ENCODE results near the gene RC3H1.

GRCh38 chr1:174023440-174023839 is 1.3 kb upstream of the RC3H1 start:
- no peak for TF ChIP-seq TAF1 (IDR thresholded peaks at IDR 0.05; ENCODE audit: borderline replicate concordance, low read depth, low read length)
- TF ChIP-seq CTCF (IDR thresholded peaks at IDR 0.05): no peak
- TF ChIP-seq NFIC (IDR thresholded peaks at IDR 0.05; ENCODE audit: borderline replicate concordance): no peak
- TF ChIP-seq POLR2AphosphoS5 (IDR thresholded peaks at IDR 0.05; ENCODE audit: low read depth, low read length): no peak
- no peak for TF ChIP-seq EZH2phosphoT487 (IDR thresholded peaks at IDR 0.05; ENCODE audit: borderline replicate concordance, low read depth)
- no peak for TF ChIP-seq MXI1 (IDR thresholded peaks at IDR 0.05; ENCODE audit: low read depth, low read length)
